KMS-11 (cell line): Measurements from ENCODE around the gene CHAF1A.

ENCODE experiments used
- H2AFZ ChIP-seq: fragments of 200-600 bp; sonication (generic); 2 replicates; pipeline ENCODE4 v1.6.1; 2016; ENCODE audit warnings: antibody characterized with exemption, mixed run types, low read depth
- H3K27ac ChIP-seq: fragments of 200-600 bp; sonication (generic); 2 replicates; pipeline ENCODE4 v1.6.1; 2016; ENCODE audit warnings: mild to moderate bottlenecking, mixed run types
- H3K27me3 ChIP-seq: fragments of 200-600 bp; sonication (generic); 2 replicates; pipeline ENCODE4 v1.6.1; 2017; ENCODE audit warnings: mild to moderate bottlenecking, low read depth, mixed run types, moderate library complexity; ENCODE audit not compliant: insufficient read depth
- H3K36me3 ChIP-seq: fragments of 200-600 bp; sonication (generic); 2 replicates; pipeline ENCODE4 v1.6.1; 2017; ENCODE audit warnings: mild to moderate bottlenecking, mixed run types; ENCODE audit not compliant: insufficient read depth
- H3K4me1 ChIP-seq: fragments of 200-600 bp; sonication (generic); 2 replicates; pipeline ENCODE4 v1.6.1; 2016; ENCODE audit warnings: mild to moderate bottlenecking, low read depth, mixed run types; ENCODE audit not compliant: poor library complexity, severe bottlenecking
- H3K4me2 ChIP-seq: fragments of 200-600 bp; sonication (generic); 2 replicates; pipeline ENCODE4 v1.7.0; 2016; ENCODE audit warnings: mild to moderate bottlenecking, mixed run types
- H3K4me3 ChIP-seq: fragments of 200-600 bp; sonication (generic); IDR thresholded peaks from 2 replicates; pipeline ENCODE4 v1.6.1; 2017; ENCODE audit warnings: low read depth, low read length, mixed read lengths; ENCODE audit not compliant: insufficient read depth
- H3K79me2 ChIP-seq: fragments of 200-600 bp; sonication (generic); 2 replicates; pipeline ENCODE4 v1.6.1; 2016; ENCODE audit warnings: low read depth, mixed run types; ENCODE audit not compliant: insufficient read depth
- H3K9ac ChIP-seq: fragments of 200-600 bp; sonication (generic); 2 replicates; pipeline ENCODE4 v1.6.1; 2016; ENCODE audit warnings: mild to moderate bottlenecking, mixed run types
- H4K20me1 ChIP-seq: fragments of 200-600 bp; sonication (generic); 2 replicates; pipeline ENCODE4 v1.6.1; 2016; ENCODE audit warnings: mild to moderate bottlenecking, mixed run types; ENCODE audit not compliant: insufficient read depth
- CTCF ChIP-seq: fragments of 200-600 bp; sonication (generic); conservative IDR thresholded peaks from 2 replicates; pipeline ENCODE4 v1.6.1; 2017; ENCODE audit warnings: low read depth, mild to moderate bottlenecking, antibody characterized with exemption, low read length, moderate library complexity, mixed read lengths

Gene CHAF1A

GRCh38 chr19:4390017-4390566 is 12.3 kb upstream of the CHAF1A start:
- no peak for TF ChIP-seq CTCF
- no peak overlapping the region for H3K9ac ChIP-seq
- H3K27ac ChIP-seq: no peak overlapping the region
- H3K4me1 ChIP-seq: no peaks in the 10 kb centered on the region
- H4K20me1 ChIP-seq: no peaks in the 10 kb centered on the region; the same call in 1 of the 2 replicates
- no peak overlapping the region for H3K4me3 ChIP-seq
- H3K36me3 ChIP-seq: no peaks in the 10 kb centered on the region
- no peak overlapping the region for H2AFZ ChIP-seq
- no peaks in the 10 kb centered on the region for H3K27me3 ChIP-seq
- no peak overlapping the region for H3K4me2 ChIP-seq
- H3K79me2 ChIP-seq: peaks cover 44% of the 10 kb centered on the region

GRCh38 chr19:4390567-4391305 is 11.7 kb upstream of the CHAF1A start:
- no peak overlapping the region for H3K4me3 ChIP-seq
- H3K9ac ChIP-seq: no peak overlapping the region
- H2AFZ ChIP-seq: no peak overlapping the region
- H3K4me1 ChIP-seq: no peaks in the 10 kb centered on the region
- no peaks in the 10 kb centered on the region for H3K27me3 ChIP-seq
- H3K27ac ChIP-seq: no peak overlapping the region
- no peak for TF ChIP-seq CTCF
- H4K20me1 ChIP-seq: no peaks in the 10 kb centered on the region; the same call in 1 of the 2 replicates
- no peak overlapping the region for H3K4me2 ChIP-seq
- no peaks in the 10 kb centered on the region for H3K36me3 ChIP-seq
- H3K79me2 ChIP-seq: peaks cover 50% of the 10 kb centered on the region

GRCh38 chr19:4391306-4391693 is 11.1 kb upstream of the CHAF1A start:
- no peaks in the 10 kb centered on the region for H3K4me1 ChIP-seq
- no peak for TF ChIP-seq CTCF
- no peaks in the 10 kb centered on the region for H3K27me3 ChIP-seq
- no peak overlapping the region for H2AFZ ChIP-seq
- no peak overlapping the region for H3K27ac ChIP-seq
- no peaks in the 10 kb centered on the region for H3K36me3 ChIP-seq
- no peak overlapping the region for H3K4me2 ChIP-seq
- no peaks in the 10 kb centered on the region; the same call in 1 of the 2 replicates for H4K20me1 ChIP-seq
- no peak overlapping the region for H3K4me3 ChIP-seq
- H3K79me2 ChIP-seq: peaks cover 55% of the 10 kb centered on the region
- no peak overlapping the region for H3K9ac ChIP-seq

- Histone ChIP-seq H3K4me1 (no peaks in the 10 kb centered on the region), H3K4me2 (no peak overlapping the region), H3K27me3 (no peaks in the 10 kb centered on the region), H3K79me2 (peaks cover 61% of the 10 kb centered on the region), H2AFZ (no peak overlapping the region), H3K27ac (no peak overlapping the region), H3K36me3 (no peaks in the 10 kb centered on the region), H3K4me3 (no peak overlapping the region), H4K20me1 (no peaks in the 10 kb centered on the region; the same call in 1 of the 2 replicates), H3K9ac (no peak overlapping the region)
- TF ChIP-seq CTCF: no peak
These were observed 10.5 kb upstream of the CHAF1A start for GRCh38 chr19:4391701-4392483.
